ENCODE data around the gene SFXN3.
A peak's percentile ranks its signal among the peaks of the same experiment; 100 is the strongest.
"Not testable (repeated sequence)": the region's sequence is repeated elsewhere in the genome, so short reads cannot be mapped to it uniquely, and the experiment has no call there.

The SFXN3 gene

DNA sequence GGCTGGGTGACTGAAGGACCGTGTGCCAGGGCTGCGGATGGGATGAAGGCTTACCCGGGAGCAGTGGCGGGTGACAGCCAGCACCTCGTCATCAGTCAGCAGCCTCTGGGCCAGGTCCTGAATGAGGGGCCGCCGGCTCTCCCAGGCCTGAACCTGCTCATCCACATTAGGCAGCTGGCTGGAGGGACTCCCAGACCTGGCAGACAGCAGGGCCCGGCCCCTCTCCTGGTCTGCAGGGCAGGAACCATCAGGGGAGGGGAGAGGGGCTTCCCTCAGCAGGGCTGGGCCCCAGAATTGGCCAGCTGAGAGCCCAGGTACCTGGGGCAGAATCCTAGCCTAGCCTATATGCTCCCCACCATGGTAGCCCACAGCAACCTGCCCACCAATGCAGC lies 15.5 kb upstream of the SFXN3 start:
- no peak for DNase-seq (ENCODE audit: low read depth)

DNA sequence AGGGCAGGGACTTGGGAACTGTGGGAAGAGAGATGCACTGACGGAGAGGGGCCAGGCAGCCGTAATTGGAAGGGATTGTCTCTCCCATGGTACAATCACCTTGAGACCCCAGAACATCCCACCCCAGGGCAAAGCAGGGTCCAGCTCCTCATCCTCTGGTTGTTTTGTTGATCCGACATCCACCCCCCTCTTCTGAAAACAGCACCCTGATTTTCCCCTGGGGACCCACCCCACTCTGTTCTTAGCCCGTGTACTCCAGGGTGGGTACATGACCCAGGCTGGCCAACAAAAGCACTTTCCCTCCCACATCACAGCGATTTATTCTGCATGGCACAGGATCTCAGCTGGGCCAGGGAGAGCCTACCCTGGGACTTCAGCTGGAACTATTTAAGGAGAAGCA lies 14.2 kb upstream of the SFXN3 start:
- no peak for DNase-seq (ENCODE audit: low read depth)

DNA sequence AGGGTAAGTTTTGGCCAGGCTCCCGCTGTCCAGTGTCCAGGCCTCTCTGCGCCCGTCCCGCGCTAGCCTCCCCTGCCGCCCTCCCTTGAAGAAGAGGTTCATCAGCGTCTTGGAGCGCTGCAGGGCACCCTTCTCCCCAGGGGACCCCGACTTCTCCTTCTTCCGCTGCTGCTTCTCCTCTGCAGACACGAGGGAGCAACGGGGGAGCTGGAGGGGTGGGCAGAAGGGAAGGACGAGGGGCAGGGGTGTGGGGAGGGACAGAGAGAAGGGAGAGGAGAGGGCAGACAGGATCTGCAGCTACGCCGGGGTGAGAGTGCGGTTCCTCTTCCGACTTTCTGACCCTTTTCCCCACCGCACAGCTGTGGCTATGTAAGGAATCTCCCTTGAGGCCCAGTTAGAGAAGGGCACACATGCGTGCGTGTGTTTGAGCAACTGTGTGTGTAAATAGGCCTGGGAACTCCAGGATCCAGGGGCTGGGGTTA lies 12.9 kb upstream of the SFXN3 start:
- DNase-seq (ENCODE audit: low read depth) = no peak

DNA sequence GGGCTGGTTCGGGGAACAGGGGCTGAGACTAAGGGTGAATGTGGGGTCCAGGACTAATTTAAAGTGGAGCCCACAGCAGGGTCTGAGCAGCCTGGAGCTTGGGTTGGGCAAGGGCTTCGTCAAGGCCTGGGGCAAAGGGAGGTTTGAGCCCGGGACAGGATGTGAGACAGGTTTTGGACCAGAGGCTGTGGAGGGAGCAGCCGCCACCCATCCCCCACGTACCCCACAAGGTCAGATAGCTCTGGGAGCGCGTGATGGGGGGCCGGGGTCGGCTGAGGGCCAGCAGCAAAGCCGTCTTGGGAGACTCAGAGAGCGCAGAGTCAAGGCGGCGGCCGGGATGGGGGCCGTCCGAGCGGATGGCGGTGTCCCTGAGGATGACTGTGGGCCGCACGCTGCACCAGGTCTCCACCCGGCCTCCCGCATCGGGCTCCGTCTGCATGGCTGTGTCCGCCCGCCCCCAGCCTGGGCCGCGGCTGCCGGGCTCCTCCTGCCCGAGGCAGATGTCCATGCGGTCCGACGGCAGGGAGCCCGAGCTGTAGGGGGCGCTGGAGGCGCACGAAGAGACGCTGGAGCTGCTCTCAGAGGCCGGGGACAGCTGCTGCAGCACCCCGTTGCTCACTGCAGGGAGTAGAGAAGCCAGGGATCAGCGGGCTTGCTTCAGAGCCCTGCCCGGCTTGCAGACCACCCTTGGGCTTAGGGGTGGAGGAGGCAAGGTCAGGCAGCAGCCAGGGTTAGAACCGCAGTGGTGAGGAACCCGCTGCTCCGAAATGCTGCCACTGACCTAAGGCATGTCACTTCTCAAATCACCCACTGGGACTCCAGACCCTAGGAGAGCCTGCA lies 12.2 kb upstream of the SFXN3 start:
- no peak for DNase-seq (ENCODE audit: low read depth)

DNA sequence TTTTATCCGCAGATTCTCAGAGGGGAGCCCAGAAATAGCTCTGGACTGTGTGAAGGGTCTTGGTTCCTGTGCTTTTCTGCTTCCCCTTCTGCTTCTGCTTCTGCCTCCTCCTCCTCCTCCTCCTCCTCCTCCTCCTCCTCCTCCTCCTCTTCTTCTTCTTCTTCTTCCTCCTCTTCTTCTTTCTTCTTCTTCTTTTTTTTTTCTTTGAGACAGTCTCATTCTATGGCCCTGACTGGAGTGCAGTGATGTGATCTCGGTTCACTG lies 11.7 kb upstream of the SFXN3 start:
- no peak for DNase-seq (ENCODE audit: low read depth)

DNA sequence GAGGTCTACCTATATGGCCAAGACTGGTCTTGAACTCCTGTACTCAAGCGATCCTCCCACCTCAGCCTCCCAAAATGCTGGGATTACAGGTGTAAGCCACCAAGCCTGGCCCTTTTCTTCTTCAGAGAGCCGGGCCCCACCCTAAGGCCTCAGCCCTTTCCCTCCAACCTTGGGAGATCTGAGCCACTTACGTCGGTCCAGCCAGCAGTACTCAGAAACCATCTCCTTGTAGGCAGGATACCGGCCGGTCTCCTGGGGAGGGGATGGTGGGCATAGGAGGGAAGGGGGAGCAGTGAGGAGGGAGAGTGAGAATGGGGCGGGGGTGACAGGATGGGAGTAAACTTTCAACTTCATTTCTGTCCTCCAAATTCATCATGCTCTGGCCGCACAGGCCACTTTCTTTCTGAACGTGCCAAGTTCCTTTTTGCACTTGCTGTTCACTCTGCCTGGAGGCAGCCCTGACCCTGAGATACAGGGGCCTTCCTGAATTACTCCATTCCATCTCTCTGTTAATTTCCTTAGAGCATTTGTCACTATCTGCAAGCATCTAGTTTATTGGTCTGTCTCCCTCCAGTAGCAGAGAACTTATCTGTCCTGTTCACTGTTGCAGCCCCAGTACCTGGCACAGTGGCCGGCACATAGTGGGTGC lies 10.5 kb upstream of the SFXN3 start:
- DNase-seq (ENCODE audit: low read depth) = no peak

DNA sequence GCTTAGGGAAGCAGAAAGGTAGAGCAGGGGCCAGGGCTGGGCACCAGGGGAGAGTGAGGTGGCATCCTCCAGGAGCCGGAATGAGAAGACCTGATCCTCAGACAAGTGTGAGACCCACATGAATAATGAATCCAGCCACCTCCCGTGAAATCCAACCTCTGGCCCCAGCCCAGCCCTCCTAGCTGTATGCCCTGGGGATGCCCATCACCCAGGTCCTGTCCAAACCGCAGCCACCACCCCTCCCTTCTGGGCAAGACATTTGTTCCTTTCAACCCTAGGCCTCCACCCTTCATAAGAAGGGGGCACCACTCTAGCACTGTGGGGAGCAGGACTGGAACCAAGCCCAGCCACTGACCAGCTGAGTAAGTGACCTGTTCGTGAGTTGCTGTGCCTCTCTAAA lies 9.8 kb upstream of the SFXN3 start:
- no peak for DNase-seq (ENCODE audit: low read depth)

DNA sequence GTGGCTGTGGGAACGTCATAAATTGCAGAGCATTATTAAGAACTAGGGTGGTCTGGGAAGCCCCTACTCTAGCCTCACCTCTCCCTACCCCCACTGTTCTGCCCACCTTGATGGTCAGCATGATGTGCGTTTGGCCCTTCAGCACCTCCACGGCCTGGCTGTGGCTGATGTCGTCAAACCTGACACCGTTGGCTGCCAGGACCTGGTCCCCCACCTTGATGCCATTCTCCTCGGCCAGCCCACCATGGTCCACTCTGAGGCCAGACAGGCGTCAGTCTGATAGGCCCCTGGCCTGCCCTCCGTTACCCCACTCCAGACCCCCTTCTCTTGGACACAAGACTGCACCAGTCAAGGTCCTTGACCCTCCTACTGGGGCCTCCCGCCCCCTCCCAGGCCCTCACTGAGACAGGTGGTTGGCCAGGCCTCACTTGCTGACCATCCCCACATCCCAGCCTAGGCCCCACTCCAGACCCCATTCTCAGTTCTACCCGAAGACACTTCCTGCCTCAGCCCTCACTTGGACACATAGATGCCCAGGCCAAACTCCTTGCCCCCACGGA lies 9.3 kb upstream of the SFXN3 start:
- no peak for DNase-seq (ENCODE audit: low read depth)

DNA sequence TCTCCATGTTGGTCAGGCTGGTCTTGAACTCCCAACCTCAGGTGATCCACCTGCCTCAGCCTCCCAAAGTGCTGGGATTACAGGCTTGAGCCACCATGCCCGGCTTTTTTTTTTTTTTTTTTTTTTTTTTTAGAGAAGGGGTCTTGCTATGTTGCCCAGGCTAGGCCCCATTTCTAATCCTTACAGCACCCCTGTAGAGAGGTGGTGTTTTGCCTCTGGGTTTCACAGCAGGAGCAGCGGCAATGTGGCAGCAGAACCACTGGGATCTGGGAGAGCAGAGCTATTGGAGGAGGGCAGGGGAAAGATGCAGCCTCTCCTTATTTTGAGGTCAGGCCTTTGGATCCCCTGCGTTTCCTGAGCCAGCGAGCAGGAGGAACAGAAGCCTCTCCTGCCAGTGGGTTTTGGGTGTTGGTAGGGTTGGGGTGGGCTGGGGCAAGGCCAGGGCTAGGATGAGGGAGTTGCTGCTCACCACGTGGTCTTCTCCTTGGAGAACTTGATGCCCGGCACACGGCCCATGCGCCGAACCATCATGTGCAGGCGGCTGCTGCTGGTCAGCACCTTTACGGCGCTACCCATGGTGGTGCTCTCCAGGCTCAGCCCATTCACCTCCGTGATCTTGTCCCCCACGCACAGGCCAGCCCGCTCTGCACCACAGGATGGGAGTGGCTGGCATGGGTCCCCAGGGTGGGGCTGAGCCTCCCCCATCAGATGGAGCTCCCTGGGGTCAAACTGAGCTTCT lies 7.9 kb upstream of the SFXN3 start:
- no peak for DNase-seq (ENCODE audit: low read depth)

DNA sequence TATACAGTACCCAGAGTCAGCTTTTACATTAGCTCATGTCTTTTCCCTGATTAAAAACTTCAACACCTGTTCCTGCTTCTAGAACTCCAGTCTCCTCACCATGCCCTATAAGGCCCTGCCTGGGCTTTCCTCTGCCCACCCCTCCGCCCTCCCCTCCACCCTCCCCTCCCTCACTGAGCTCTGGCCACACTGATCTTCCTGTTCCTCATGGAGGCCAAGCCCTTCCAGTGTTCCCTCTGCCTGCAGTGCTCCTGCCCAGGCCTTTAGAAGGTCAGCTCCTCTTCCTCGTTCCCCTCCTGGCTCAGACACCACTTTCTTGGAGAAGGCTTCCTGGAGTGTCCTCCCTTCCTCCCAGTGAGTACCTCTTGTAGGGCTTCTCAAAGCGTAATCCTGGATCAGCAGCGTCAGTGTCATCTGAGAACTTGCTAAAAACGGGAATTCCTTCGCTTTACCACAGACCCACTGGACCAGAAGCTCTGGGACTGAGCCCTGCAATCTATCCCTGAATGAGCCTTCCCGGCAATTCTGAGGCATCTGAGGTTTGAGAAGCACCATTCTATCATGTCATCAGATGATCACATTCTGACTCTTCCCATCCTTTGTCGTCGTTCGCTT lies 3.8 kb upstream of the SFXN3 start:
- no peak for DNase-seq (ENCODE audit: low read depth)

DNA sequence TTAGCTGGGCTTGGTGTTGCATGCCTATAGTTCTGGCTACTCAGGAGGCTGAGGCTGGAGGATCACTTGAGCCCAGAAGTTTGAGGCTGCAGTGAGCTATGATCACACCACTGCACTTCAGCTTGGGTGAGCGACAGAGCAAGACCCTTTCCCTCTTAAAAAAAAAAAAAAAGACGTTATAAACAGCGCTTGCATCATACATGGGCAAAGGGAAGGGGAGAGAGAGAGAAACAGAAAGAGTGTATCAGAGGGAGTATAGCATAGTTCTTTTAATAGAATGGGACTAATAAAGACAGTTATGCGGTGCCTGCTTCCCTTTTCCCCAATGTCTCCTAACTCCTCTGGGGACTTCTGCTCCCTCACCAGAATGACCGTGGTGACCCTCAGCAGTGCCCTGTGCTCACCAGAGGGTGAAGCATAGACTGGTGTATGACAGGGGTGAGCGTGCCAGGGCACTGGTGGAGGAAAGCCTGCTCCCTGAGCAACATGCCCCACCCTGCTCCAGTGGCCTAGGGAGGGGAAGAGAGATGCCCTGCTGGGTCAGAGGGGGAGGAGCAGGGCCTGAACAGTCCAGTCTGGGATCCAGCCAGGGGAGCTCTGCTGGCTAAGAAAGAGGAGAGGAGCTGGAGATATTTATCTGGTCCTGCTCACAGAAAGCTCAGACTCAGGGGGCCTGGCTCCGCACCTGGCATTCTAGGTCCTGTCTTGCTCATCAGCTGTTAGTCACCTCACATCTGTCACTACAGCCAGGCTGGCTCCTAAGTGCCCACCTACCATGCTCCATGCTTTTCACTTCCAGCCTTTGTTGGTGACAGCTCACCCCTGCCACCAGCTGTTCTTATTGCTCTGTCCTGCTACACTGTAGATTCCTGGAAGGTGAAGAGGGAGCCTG lies 2.3 kb upstream of the SFXN3 start:
- no peak for DNase-seq (ENCODE audit: low read depth)

DNA sequence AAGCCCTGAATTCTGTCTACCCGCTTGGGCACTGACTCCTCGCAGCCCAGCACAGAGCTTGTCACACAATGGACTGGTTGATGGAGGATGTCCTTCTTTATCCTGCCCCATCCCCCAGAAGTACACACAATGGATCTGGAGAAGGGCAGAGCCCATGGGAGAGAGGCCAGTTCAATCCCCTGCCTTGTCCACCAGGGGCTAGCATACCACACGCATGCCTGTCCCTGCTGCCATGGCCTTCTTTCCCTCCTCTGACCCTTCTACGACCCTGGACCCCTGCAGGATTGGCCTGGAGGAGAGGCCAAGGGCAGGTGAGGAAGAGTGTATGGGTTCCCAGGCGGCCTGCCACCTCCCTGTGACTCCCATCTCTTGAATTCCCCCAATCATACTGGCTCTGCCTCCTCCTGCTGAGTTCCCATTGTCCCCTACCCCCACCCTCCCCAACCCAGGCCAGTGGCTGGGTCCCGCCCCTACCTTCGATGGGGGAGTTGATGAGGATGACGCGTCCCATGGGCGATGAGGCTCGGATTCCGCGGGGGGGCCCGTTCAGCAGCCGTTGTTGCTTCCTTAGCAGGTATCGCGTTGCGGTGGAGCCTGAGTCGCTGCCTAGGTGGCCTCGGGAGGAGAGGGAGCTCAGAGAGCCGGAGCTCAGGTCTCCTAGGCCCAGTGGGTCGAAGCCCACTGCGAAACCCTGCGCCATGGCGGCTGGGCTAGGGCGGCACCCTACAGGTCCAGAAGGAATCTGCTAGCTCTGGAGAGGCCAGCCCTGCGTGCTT lies 1.3 kb upstream of the SFXN3 start:
- no peak for DNase-seq (ENCODE audit: low read depth)

DNA sequence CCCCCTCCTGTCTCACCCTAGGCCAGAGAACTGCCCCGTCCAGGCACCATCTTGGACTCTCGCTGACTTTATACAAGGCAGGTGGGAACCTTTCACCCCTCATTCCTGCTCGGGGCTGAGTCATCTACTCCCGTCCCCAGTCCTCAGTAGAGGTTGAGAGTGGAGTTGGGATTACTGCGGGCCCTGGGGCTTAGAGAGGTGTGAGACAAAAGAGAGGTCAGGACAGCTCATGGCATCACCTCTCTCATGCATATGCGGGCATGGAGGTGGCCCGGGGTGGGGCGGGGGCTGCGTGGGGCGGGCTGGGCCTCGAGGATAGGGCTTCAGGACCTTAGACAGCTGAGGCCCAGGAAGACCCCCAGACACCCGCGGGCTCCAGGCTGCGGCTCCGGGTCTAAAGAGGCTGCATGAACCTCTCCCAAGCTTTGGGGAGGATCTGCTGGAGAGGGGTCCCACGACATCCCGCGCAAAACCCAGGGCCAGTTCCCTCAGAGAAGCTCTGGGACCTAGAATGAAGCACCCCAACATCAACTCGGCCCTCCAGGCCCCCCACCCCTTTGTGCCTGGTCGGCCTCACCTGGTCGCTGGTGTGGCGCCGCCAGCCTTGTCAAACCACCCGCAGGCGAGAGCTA lies 422 bp upstream of the SFXN3 start:
- no peak for DNase-seq (ENCODE audit: low read depth)

DNA sequence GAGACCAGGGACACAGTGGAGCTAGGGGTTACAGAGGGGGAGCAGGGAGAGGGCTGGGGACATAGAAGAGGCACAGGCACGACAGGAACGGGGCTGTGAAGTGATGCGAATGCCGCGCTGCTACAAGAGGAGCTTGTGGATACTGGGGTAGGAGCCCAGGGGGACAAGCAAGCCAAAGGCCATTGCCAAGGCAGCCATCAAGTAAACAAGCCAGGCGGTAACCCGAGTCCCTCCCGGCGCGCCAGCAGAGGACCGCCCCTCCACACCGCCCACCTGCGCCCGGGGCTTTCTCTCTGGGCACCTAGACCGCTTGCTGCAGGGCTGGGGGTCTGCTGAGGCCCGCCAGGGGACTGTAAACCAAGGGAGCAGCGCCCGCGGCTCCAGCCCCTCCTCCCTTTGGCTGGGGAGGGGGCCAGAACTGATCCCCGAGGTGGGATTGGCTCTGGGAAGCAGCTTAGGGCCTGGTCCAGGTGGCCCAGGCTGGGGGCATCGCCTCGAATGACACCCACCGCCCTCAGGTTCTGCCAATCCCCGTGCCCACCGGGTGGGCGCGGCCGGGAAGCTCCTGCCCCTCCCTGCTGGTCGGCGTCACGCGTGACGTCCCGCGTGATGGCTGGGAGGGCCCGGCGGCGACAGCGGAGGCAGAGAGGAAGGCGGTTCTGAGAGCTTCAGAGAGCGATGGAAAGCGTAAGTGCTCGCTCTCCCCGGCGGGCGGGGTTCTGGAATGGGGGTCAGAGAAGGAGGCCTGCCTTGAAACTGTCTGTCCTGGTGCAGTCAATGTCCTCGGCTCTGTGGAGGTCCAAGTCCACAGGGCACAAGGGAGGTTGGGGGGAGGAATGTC lies 982 bp downstream of the SFXN3 start:
- DNase-seq (ENCODE audit: low read depth) = no peak

DNA sequence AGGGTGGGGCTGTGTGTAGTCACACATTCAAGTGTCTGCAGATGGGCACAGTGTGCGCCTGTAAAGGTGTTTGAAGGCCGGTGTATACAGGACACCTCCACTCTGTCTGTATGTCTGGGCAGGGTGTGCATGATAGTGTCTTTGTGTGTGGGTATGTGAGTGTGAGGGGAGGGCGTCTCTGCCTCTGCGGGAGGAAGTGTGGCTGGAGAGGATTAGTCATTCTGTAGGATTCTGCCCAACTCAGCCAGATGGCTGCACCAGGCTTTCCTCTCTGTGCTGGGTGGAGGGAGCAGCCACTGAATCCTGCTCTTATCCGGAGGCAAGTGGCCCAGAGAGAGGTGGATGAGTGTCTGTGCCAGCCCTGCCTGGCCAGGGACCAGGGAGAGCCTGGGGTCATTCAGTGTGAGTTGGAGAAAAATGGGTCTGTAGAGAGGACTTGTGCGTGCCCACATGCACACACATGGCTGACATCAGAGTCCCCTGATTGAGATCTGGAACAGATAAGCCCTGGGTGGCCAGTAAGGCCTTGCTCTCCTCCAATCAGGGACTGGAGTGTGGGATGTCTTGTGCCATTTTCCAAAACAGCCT lies 1.7 kb downstream of the SFXN3 start:
- DNase-seq (ENCODE audit: low read depth) = peak; percentile 66

DNA sequence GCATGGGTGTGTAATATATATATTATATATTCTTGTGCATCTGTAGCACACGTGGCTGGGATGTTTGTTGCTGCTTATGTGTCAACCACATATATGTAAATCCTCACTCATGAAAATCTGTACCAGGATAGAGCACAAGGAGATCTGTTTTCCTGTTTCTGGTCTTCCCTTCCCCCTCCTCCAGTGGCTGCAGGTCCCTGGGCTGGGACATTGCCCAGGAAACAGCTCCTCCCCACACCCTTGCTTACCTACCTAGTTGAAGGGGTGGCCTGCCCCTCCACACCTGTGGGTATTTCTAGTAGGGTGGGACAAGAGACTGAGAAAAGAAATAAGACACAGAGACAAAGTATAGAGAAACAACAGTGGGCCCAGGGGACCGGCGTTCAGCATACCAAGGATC lies 2.2 kb downstream of the SFXN3 start:
- DNase-seq (ENCODE audit: low read depth) = no peak

DNA sequence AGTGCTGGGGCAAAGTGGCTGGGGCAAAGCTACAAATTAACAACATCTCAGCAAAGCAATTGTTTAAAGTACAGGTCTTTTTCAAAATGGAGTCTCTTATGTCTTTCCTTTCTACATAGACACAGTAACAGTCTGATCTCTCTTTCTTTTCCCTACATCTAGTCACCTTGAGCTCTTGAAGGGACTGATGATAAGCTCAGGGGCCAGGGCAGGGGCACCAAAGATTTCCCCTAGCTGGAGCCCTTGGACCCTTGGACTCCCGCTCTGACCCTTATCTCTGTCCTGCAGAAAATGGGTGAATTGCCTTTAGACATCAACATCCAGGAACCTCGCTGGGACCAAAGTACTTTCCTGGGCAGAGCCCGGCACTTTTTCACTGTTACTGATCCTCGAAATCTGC lies 3.4 kb downstream of the SFXN3 start:
- not testable (repeated sequence) for DNase-seq (ENCODE audit: low read depth)

DNA sequence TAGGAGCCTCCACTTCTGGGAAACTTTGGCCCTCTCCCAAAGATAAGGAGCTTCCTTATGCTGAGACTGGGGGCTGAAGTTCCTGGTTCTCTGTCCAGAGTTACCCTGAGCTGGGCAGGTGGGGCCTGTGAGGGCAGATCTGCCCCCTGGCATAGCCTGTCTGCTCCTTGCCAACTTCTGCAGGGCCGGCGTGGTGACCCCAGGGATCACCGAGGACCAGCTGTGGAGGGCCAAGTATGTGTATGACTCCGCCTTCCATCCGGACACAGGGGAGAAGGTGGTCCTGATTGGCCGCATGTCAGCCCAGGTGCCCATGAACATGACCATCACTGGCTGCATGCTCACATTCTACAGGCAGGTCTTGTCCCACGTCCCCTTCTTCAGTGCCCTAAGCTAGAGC lies 4.3 kb downstream of the SFXN3 start:
- DNase-seq (ENCODE audit: low read depth) = no peak

Data from HS-27A (cell line).